Osteoblast (primary cell): ENCODE measurements around the gene PACS1. TPM values are rescaled to one million over a fixed set of nuclear protein-coding genes. Genes with fewer than 3 reads are reported as not detected.

ENCODE experiments used
- DNase-seq: peaks from one replicate; pipeline ENCODE4 v3.0.0; 2011; ENCODE audit warnings: low spot score, mixed read lengths; ENCODE audit not compliant: insufficient read length; ENCODE audit errors: missing footprints
- H2AFZ ChIP-seq: 2 replicates; pipeline ENCODE4 v1.6.0; 2011; ENCODE audit warnings: mild to moderate bottlenecking, low read length
- H3K27ac ChIP-seq: 2 replicates; pipeline ENCODE4 v1.5.1; 2011; ENCODE audit warnings: mild to moderate bottlenecking, low read depth, low read length, moderate library complexity
- H3K27me3 ChIP-seq: 2 replicates; pipeline ENCODE4 v1.6.0; 2012; ENCODE audit warnings: mild to moderate bottlenecking, control low read depth, inconsistent platforms, low read length, moderate library complexity; ENCODE audit not compliant: insufficient read depth
- H3K36me3 ChIP-seq: 2 replicates; pipeline ENCODE4 v1.5.1; 2011; ENCODE audit warnings: mild to moderate bottlenecking, low read length, control low read depth, moderate library complexity; ENCODE audit not compliant: insufficient read depth
- H3K4me1 ChIP-seq: 2 replicates; pipeline ENCODE4 v1.5.1; 2011; ENCODE audit warnings: mild to moderate bottlenecking, low read length, control low read depth, moderate library complexity; ENCODE audit not compliant: insufficient read depth
- H3K4me2 ChIP-seq: 2 replicates; pipeline ENCODE4 v1.6.0; 2011; ENCODE audit warnings: mild to moderate bottlenecking, low read length; ENCODE audit not compliant: insufficient read depth
- H3K4me3 ChIP-seq: fragments of 200-600 bp; sonication (generic); 3 replicates; pipeline ENCODE4 v1.5.1; 2012; ENCODE audit warnings: mild to moderate bottlenecking, low read length, inconsistent platforms; ENCODE audit not compliant: insufficient read depth
- H3K79me2 ChIP-seq: 2 replicates; pipeline ENCODE4 v1.6.0; 2012; ENCODE audit warnings: mild to moderate bottlenecking, low read length, control low read depth, inconsistent platforms; ENCODE audit not compliant: insufficient read depth
- H3K9me3 ChIP-seq: 2 replicates; pipeline ENCODE4 v1.5.1; 2011; ENCODE audit warnings: low read depth, low read length, control low read depth
- H4K20me1 ChIP-seq: 2 replicates; pipeline ENCODE4 v1.6.0; 2012; ENCODE audit warnings: mild to moderate bottlenecking, low read length, control low read depth; ENCODE audit not compliant: insufficient read depth
- total RNA-seq: library from RNA; depleted of rRNA; stranded (reverse); fragments of >200 nt; gene quantifications from 2 replicates; pipeline ENCODE4 v1.2.3, GENCODE V29; 2012
- TF ChIP-seq, protein P1 (sequence below): IDR thresholded peaks from 2 replicates; pipeline ENCODE4 v1.5.1; 2011; ENCODE audit warnings: mild to moderate bottlenecking, low read depth, low read length, moderate library complexity; ENCODE audit errors: extremely low read depth

PACS1 gene
- total RNA-seq, 1 donor, result 38.0 TPM

DNA sequence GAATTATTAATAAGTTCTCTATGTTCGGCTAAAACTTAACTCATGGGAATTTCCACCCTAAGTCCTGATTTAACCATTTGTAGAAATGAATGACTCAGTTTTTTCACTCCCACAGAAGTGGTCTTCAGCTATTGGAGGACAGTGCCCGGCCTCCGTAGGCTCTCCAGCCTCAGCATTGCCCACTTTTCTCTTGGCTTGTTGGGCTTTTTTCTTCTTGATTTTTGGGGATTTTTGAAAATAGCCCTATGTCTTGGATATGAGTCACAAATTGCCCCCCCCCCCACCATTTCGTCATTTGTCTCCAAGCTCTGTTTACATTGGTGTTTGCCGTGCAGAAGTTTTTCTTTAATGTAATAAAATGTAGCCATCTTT, 66.7 kb downstream of the PACS1 start:
- no peak for DNase-seq
- peaks cover 21% of the 10 kb centered on the region for H4K20me1 ChIP-seq
- no peak overlapping the region for H2AFZ ChIP-seq
- H3K36me3 ChIP-seq, result no peaks in the 10 kb centered on the region
- TF ChIP-seq, protein P1, sequence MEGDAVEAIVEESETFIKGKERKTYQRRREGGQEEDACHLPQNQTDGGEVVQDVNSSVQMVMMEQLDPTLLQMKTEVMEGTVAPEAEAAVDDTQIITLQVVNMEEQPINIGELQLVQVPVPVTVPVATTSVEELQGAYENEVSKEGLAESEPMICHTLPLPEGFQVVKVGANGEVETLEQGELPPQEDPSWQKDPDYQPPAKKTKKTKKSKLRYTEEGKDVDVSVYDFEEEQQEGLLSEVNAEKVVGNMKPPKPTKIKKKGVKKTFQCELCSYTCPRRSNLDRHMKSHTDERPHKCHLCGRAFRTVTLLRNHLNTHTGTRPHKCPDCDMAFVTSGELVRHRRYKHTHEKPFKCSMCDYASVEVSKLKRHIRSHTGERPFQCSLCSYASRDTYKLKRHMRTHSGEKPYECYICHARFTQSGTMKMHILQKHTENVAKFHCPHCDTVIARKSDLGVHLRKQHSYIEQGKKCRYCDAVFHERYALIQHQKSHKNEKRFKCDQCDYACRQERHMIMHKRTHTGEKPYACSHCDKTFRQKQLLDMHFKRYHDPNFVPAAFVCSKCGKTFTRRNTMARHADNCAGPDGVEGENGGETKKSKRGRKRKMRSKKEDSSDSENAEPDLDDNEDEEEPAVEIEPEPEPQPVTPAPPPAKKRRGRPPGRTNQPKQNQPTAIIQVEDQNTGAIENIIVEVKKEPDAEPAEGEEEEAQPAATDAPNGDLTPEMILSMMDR, result no peak
- H3K4me1 ChIP-seq, result peaks cover 24% of the 10 kb centered on the region
- peak overlapping the region; percentile 22 for H3K4me2 ChIP-seq
- no peak overlapping the region for H3K4me3 ChIP-seq
- H3K79me2 ChIP-seq, result peaks cover 59% of the 10 kb centered on the region
- H3K27ac ChIP-seq, result peak overlapping the region; percentile 69
- no peaks in the 10 kb centered on the region for H3K27me3 ChIP-seq
- H3K9me3 ChIP-seq, result no peaks in the 10 kb centered on the region

DNA sequence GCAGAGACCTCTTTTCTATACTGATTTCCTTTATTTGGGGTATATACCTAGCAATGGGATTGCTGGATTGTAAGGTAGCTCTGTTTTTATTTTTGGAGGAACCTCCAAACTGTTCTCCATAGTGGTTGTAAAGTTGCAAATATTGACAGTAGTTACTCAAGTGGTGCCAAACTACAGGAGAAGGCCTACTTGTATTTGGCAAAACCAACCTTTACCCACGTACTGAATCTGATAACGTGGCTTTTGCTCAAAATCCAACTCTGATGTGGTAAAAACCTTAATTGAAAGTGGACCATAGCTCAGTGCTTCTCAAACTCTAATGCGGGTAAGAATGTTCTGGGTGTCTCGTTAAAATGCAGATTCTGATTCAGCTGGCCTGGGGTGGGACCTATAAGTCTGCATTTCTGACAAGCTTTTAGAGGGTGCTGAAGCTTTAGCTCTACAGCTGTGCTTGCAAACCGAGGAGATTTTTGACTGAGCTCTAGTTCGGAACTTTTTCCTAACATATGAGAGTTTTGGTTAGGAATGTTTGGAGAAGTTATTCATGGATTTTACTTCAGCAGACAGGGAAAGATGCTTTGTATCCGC, 69.8 kb downstream of the PACS1 start:
- peaks cover 63% of the 10 kb centered on the region for H3K79me2 ChIP-seq
- H3K36me3 ChIP-seq, result no peaks in the 10 kb centered on the region
- TF ChIP-seq, protein P1, result no peak
- H3K4me3 ChIP-seq, result no peak overlapping the region
- H3K27me3 ChIP-seq, result no peaks in the 10 kb centered on the region
- peaks cover 38% of the 10 kb centered on the region for H3K4me1 ChIP-seq
- H3K9me3 ChIP-seq, result no peaks in the 10 kb centered on the region
- H3K4me2 ChIP-seq, result no peak overlapping the region
- H3K27ac ChIP-seq, result no peak overlapping the region
- no peak overlapping the region for H2AFZ ChIP-seq
- DNase-seq, result no peak
- peaks cover 16% of the 10 kb centered on the region for H4K20me1 ChIP-seq

DNA sequence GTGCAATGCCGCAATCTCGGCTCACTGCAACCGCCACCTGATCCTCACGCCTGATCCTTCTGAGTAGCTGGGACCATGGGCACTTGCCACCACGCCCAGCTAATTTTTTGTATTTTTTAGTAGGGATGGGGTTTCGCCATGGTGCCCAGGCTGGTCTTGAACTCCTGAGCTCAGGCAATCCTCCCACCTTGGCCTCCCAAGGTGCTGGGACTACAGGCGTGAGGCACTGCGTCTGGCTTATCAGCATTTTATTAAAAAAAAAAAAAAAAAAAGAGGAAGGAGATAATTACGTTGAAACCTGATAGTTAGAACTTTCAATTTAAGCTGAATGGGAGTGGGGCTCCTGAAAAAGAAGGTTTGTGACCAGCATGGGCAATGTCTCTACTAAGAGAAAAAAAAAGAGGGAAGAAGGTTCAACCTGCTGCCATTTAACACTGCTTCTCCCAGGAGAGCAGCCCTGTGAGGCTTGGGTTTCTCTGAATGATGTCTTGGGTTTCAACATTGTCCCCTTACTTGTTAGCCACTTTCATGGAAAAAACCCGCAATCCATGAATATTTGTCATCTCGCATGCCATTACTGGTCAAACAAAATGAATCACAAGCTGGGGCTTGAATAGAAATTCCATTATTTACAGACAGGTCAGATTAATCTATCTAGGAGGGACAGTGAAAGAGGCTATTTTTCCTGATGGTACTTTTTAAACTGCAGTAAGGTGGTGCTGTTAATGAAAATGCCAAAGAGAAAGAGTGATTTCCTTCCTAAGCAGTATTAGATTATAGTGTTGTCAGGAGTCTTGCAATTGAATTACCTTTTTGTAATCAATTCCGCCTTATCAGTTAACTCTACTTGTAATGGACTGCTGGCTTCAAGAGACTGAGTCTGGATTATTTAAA, 72.5 kb downstream of the PACS1 start:
- no peak overlapping the region for H3K27ac ChIP-seq
- H3K4me1 ChIP-seq, result peaks cover 19% of the 10 kb centered on the region
- no peaks in the 10 kb centered on the region for H3K36me3 ChIP-seq
- H3K79me2 ChIP-seq, result peaks cover 57% of the 10 kb centered on the region
- H2AFZ ChIP-seq, result no peak overlapping the region
- no peaks in the 10 kb centered on the region for H3K27me3 ChIP-seq
- DNase-seq, result peak; percentile 31
- no peak overlapping the region for H3K4me3 ChIP-seq
- peaks cover 8% of the 10 kb centered on the region for H4K20me1 ChIP-seq
- TF ChIP-seq, protein P1, result no peak
- no peaks in the 10 kb centered on the region for H3K9me3 ChIP-seq
- H3K4me2 ChIP-seq, result no peak overlapping the region

DNA sequence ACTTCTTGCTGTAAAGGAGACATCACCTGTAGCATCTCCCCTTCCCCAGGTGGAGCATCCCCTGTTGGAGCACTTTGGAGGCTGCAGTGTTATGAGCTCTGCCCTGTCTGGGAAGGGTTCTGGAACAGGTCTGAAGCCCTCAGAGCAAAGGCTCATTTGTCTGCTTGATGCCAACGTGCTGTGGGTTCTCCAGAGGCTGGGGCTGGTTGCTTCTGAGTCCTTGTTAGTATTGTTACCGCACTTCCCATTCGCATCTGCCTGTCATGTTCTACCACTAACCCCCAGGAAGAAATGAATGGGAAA, 73.1 kb downstream of the PACS1 start:
- Histone ChIP-seq H3K27me3 (no peaks in the 10 kb centered on the region), H3K4me1 (peaks cover 16% of the 10 kb centered on the region), H3K36me3 (no peaks in the 10 kb centered on the region), H3K4me3 (no peak overlapping the region), H3K27ac (no peak overlapping the region), H3K79me2 (peaks cover 54% of the 10 kb centered on the region), H3K4me2 (no peak overlapping the region), H4K20me1 (peaks cover 2% of the 10 kb centered on the region), H2AFZ (no peak overlapping the region), H3K9me3 (no peaks in the 10 kb centered on the region)
- TF ChIP-seq, protein P1, result no peak
- no peak for DNase-seq
